ENCODE measurements around the gene FBXL13.

DNA sequence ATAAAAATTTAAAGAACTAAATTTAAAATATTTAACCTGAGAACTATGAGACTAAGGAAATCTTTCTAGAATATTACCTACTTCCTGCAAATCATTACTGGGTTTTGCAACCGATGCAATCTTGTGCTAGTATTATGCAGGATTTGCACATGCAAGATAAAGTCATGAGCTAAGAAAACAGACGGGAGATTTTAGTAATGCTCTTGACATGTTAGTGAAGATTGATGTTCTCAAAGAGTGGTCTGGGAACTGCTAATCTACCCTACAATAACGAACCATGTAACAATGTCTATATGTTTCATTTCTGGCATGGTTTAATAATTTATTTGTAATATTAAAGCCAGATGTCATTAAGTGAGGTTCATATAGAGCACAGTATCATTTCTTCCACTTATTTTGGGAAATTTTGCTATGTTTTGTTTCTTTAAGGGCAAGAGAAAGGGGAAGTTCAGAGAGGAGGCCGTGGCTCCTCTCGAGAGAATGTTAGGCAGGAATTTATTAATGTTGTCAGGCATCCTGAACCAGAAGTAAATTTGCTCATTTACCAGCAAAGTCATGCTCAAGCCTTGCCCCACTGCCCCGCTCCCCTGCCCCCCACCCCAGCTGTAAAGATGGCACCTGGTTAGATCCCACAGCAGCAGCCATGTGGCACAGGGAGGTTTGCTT, 139.0 kb downstream of the FBXL13 start:
- no peak for TF ChIP-seq CTCF (IDR thresholded peaks at IDR 0.05)
- no peak for TF ChIP-seq POLR2A (IDR thresholded peaks at IDR 0.05)
